Muscle of arm (tissue), 12 donors: ENCODE data around the gene ZNFX1. TPM values are rescaled to one million over a fixed set of nuclear protein-coding genes. Genes with fewer than 3 reads are reported as not detected.
A peak's percentile ranks its signal among the peaks of the same experiment; 100 is the strongest.

ENCODE experiments used
- DNase-seq: peaks from one replicate; pipeline ENCODE4 v3.0.0-alpha.2; 2013
- polyA plus RNA-seq, 12 donors: library from polyadenylated mRNA; unstranded; fragments of 120-200 nt; gene quantifications; one replicate each; pipeline ENCODE4 v1.2.1, GENCODE V29; 2013; ENCODE audit not compliant: insufficient read length in 12 of 12

The ZNFX1 gene
- polyA plus RNA-seq, 12 donors = 6.9 to 17.0 (median 10.3) TPM; not detected in 1

- DNase-seq = no peak
Observed at GRCh38 chr20:49280463-49281058, 2.7 kb upstream of the ZNFX1 start.

GRCh38 chr20:49279677-49280462 is 2.0 kb upstream of the ZNFX1 start:
- DNase-seq = no peak

DNA sequence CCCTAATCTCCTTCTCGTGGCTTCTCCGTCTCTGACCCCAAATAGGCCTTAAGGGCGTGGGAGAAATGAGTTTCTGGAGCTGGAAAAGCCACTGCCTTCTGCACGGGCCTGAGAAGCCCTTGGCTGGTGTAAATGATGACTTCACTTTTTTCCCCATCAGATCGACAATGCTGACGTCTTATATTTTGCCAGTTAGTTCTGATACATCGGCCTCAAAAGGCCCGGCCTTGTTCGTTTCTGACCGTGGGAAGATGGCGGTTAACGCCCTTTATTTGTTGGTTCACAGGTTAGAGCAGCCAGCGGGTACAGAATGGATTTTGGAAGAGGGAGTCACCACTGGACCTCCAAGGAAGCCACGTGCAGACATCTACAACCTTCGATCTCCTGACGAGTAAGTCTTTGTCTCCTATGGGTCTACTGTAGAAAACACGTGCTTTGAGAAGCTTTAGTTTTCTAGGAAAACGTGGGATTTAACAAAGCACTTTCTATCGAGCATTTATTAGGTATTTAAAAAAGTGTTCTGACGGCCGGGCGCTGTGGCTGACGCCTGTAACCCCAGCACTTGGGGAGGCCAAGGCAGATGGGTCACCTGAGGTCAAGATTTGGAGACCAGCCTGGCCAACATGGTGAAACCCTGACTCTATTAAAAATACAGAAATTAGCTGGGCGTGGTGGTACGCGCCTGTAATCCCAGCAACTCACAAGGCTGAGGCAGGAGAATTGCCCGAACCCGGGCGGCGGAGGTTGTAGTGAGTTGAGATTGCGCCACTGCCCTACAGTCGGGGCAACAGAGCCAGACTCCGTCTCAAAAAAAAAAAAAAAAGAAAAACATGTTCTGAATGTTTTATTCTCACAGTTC is 1.2 kb upstream of the ZNFX1 start:
- DNase-seq = no peak

DNA sequence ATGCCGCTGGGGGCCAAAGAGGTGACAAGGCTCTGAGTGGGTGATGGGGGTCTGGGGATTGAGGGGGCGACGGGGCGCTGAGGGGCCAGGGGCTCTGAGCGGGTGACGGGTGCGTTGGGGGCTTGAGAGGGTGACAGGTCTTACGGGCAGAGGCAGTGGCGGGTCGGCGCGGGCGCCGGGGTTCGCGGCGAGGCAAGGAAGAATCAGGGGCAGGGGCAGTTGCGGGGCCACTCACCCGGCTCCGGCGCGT is 146 bp downstream of the ZNFX1 start:
- DNase-seq = no peak

- peak; percentile 55 for DNase-seq
Observed at GRCh38 chr20:49276961-49277785, 684 bp downstream of the ZNFX1 start.

DNA sequence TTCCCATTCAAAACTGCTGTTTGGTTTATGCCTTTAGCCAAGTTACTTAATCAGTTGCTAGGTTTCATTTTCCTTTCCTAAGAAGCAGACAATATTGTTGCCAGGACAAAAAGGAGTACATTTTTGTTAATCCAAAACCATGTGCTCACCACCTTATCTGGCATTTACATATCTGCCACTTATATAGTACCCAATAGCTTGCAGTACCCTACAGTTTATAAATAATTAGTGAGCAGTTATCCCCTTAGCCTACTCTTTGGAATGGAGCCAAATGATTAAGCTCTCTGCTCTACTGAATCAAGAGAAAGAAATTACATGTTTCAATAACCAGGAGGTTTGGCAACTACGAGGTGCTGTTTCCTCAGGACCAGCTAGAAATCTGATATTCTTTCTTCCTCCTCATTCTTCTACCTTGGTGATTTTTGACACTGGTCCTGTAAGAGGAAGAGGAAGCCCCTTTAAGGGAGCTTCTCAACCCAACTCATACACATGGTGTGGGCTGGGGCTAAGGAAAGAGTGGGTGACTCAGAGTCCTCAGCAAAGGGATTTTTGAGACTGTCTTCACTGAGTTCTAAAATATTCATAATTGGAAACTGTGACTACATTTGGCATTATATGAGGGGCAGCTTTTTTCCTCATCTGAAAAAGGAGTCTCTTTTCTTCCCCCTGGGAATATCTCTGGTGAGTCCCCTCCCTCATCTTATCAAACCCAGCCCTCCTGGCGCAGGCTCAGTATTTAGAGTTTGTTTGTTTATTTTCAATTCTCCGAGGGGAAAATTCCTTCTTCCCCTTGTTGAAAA is 1.5 kb downstream of the ZNFX1 start:
- peak; percentile 52 for DNase-seq

GRCh38 chr20:49275636-49276035 is 2.2 kb downstream of the ZNFX1 start:
- DNase-seq = no peak

DNA sequence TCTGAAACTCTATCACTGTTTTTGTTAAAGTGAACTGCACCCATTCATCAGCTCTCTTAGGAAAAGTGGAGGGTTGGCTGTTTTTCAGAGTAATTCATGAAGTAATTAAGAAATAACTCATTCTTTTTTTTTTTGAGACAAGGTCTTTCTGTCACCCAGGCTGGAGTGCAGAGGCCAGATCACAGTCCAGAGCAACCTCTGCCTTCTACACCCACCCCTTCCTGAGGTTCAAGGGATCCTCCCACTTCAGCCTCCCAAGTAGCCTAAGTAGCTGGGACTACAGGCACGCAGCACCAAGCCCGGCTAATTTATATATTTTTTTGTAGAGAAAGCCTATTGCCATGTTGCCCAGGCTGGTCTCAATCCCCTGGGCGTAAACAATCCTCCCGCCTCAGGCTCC is 2.6 kb downstream of the ZNFX1 start:
- no peak for DNase-seq

DNA sequence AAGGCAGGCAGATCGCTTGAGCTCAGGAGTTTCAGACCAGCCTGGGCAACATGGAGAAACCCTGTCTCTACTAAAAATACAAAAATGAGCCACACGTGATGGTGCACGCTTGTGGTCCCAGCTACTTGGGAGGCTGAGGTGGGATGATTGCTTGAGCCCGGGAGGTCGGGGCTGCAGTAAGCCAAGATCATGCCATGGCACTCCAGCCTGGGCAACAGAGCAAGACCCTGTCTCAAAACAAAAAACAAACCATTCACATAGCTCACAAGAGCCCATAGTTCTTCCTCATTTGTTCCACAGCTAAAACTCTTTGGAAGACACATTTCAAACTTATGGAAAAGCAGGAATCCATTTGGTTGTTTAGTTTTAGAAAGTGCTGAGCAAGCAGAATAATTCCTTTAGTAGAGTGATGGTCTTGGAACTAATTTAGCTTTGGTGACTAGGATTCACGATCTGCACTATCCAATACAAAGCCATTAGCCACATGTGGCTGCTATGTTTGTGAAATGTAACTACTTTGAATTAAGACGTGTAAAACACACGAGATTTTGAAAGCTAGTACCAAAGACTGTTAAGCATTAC is 4.1 kb downstream of the ZNFX1 start:
- no peak for DNase-seq

GRCh38 chr20:49272654-49273053 is 5.2 kb downstream of the ZNFX1 start:
- no peak for DNase-seq

DNA sequence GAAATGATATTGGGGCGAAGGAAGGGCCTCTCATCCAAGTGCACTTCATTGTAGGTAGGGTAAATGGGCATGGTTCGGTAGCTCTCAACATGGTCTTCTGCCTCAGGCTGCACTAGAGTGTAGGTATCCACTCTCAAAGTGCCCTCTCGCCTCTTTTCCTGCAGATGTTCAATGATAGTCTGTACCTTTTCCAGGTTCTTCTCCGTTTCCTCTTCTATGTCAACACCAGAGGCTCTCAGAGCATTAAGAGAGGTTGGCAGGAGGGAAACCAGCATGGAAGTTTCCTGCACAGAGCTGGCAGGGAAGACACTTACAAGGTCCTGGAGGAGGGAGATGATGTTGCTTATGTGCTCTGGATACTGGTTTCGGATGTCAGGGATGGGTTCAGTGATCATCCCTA is 7.1 kb downstream of the ZNFX1 start:
- DNase-seq = no peak

DNA sequence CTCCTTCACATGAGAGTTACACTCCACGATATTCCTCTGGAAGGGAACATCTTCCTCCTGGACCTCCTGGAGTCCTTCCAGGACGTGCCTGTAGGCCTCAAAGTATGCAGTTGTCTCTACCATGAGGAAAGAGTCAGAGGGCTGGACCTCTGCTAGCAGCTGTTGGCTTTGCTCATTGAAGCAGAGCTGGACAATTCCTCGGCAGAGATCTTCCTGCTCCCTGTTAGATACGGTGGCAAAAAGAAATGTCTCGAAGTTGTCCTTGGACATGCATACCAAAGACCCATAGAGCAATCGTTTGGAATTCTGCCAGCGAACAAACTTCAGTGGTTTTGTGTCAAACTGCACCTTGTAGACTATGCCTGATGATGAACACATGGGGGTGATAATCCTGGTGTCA is 7.7 kb downstream of the ZNFX1 start:
- DNase-seq = no peak

- no peak for DNase-seq
Observed at GRCh38 chr20:49268600-49269365, 9.1 kb downstream of the ZNFX1 start.

- no peak for DNase-seq
Observed at GRCh38 chr20:49267327-49267726, 10.5 kb downstream of the ZNFX1 start.

DNA sequence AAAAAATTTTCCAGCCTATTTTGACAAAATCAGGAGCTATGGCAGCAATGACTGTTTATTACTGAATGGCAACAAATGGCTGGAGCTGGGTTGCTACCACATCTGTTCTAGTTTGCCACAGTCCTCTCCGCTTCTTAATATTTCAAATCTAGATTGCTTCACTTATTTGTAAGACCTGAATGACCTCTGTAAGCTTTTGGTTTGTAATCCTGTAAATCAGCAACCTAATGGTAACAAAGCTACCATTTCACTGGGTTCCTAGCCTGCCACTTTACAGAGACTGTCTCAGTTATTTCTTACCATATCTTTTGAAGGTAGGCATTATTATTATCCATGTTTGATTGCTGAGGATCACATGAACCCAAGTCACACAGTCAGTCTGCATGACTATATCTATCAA is 15.4 kb downstream of the ZNFX1 start:
- DNase-seq = no peak

DNA sequence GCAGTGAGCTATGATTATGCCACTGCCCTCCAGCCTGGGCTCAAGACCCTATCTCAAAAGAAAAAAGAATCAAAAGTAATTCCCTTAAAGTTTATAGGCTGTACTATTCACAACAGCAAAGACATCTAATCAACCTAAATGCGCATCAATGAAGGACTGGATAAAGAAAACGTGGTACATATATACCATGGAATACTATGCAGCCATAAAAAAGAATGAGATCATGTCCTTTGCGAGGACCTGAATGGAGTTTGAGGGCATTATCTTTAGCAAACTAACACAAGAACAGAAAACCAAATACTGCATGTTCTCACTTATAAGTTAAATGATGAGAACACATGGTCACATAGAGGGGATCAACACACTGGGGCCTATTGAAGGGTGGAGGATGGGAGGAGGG is 16.7 kb downstream of the ZNFX1 start:
- no peak for DNase-seq

- DNase-seq = no peak
Observed at GRCh38 chr20:49260218-49260617, 17.6 kb downstream of the ZNFX1 start.

DNA sequence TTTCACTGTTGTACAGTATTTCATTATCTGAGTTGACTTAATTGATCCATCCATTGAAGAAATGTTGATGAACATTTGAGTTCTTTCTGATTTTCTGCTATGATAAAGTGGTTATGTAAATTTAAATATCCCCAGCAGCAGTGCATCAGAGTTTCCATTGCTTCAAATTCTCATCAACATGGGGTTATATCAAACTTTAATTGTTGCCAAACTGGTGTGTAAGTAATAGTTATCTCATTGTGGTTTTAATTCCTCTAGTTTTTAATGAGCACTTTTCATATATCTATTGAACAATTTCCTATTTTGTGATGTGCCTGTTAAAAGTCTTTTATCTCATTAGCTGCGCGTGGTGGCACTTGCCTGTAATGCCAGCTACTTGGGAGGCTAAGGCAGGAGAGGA is 18.1 kb downstream of the ZNFX1 start:
- no peak for DNase-seq

DNA sequence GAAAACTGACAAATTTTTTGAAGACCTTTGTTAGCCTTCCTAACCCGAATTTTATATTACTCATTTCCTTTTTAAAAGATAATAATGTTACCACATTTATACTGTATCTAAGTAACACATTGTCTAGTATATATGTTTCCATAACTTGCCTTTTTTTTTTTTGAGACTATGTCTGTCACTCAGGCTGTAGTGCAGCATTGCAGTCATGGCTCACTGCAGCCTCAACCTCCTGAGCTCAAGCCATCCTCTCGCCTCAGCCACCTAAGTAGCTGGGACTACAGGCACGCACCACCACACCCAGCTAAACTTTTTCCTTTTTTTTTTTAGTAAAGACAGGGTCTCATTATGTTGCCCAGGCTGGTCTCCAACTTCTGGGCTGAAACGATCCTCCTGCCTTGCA is 18.6 kb downstream of the ZNFX1 start:
- no peak for DNase-seq

DNA sequence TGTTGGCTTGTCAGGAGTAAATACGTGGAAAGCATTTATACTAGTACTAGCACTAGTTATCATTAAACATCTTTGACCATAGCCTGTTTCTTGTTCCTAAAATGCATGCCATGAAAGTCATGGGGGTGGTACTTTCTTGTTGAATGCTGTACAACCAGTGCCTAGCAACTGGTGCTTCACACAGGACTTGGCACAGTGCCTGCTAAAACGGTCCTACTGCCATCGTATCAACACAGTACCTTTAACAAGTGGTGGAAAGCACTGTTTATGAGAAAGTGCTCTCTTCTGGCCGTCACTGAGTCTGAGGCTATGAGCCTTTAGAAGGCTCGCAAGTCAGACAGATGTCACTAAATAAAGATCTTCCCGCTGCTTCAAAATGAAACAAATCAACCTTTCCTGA is 21.6 kb downstream of the ZNFX1 start:
- DNase-seq = no peak
